Right atrium auricular region (tissue), 2 donors: ENCODE results near the gene XPO4. TPM values are rescaled to one million over a fixed set of nuclear protein-coding genes. Genes with fewer than 3 reads are reported as not detected.
A peak's percentile ranks its signal among the peaks of the same experiment; 100 is the strongest.
"Not testable (repeated sequence)": the region's sequence is repeated elsewhere in the genome, so short reads cannot be mapped to it uniquely, and the experiment has no call there.

Source experiments
- DNase-seq: peaks from one replicate; pipeline ENCODE4 v3.0.0-alpha.2; 2019; ENCODE audit warnings: low spot score
- H3K27ac ChIP-seq, 2 donors: fragments of 200-600 bp; sonication (generic); 1 replicate in 1 of 2; 2 replicates in 1 of 2; pipeline ENCODE4 v1.5.1; 2016 to 2019
- H3K27me3 ChIP-seq, 2 donors: fragments of 200-600 bp; sonication (generic); one replicate each; pipeline versions ENCODE4 v1.5.1 to v1.6.0; 2017 to 2019
- H3K36me3 ChIP-seq: fragments of 200-600 bp; sonication (generic); one replicate; pipeline ENCODE4 v1.5.1; 2016
- H3K4me1 ChIP-seq, 2 donors: fragments of 200-600 bp; sonication (generic); one replicate each; pipeline versions ENCODE4 v1.5.1 to v1.6.0; 2017 to 2019
- H3K4me3 ChIP-seq, 2 donors: fragments of 200-600 bp; sonication (generic); 1 replicate in 1 of 2; 2 replicates in 1 of 2; pipeline ENCODE4 v1.5.1; 2017 to 2019; ENCODE audit warnings: mild to moderate bottlenecking in 1 of 2, moderate library complexity in 1 of 2
- H3K9me3 ChIP-seq, 2 donors: fragments of 200-600 bp; sonication (generic); one replicate each; pipeline ENCODE4 v1.5.1; 2019
- total RNA-seq, 2 donors: library from RNA; depleted of rRNA; stranded (reverse); fragments of >200 nt; gene quantifications; one replicate each; pipeline ENCODE4 v1.1.0, GENCODE V29; 2016
- TF ChIP-seq, protein P1 (sequence below), 2 donors: fragments of 200-600 bp; sonication (generic); IDR thresholded peaks; one replicate each; pipeline ENCODE4 v1.5.1; 2019; ENCODE audit warnings: antibody characterized with exemption in 2 of 2

Gene XPO4
- total RNA-seq, 2 donors from 2014 or later: 9.7 to 10.6 TPM

DNA sequence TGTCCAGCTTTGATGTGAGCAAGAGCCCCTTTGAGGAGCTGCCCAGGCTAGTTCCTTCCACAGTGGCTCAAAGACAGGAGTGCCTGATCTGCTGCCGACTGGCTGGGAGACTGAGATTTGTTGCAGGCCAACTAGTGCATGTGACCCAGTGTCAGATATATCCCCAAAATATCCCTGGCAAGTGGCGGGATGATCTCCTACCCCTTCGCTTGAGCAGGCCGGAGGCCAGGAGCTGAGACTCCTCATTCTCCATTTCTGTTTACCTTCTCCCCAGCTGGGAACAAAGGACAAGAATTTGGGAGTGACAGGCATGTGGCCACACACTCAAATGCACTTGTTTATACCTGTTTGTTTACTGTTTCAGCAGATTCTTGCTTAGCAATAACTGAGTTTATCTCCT lies 37.1 kb upstream of the XPO4 start:
- Histone ChIP-seq H3K4me3 (no peak overlapping the region), H3K27ac (peak overlapping the region; percentile 64 to 69), H3K36me3 (no peaks in the 10 kb centered on the region), H3K27me3 (no peaks in the 10 kb centered on the region), H3K4me1 (peaks cover 0 to 9% of the 10 kb centered on the region in 2 donors), H3K9me3 (no peaks in the 10 kb centered on the region)
- TF ChIP-seq, protein P1, sequence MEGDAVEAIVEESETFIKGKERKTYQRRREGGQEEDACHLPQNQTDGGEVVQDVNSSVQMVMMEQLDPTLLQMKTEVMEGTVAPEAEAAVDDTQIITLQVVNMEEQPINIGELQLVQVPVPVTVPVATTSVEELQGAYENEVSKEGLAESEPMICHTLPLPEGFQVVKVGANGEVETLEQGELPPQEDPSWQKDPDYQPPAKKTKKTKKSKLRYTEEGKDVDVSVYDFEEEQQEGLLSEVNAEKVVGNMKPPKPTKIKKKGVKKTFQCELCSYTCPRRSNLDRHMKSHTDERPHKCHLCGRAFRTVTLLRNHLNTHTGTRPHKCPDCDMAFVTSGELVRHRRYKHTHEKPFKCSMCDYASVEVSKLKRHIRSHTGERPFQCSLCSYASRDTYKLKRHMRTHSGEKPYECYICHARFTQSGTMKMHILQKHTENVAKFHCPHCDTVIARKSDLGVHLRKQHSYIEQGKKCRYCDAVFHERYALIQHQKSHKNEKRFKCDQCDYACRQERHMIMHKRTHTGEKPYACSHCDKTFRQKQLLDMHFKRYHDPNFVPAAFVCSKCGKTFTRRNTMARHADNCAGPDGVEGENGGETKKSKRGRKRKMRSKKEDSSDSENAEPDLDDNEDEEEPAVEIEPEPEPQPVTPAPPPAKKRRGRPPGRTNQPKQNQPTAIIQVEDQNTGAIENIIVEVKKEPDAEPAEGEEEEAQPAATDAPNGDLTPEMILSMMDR (IDR thresholded peaks at IDR 0.05): no peak
- no peak for DNase-seq

DNA sequence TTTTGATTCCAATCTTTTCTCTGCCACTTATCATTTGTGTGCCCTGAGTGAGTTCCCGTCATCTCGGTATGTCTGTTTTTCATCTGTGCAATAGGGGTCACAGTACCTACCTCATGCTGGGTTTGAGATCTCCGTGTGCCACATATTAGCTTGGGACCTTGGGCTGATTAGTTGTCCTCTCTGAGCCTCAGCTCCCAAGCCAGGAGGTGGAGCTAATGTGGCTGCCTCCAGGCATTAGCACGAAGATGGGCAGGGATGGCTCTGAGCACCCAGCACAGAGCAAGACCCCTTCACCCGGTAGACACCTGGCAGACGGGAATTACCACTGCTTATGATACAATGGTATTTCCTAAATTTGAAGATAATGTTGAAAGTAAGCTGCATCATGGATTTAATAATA lies 35.8 kb upstream of the XPO4 start:
- H3K27me3 ChIP-seq: no peaks in the 10 kb centered on the region
- TF ChIP-seq, protein P1 (IDR thresholded peaks at IDR 0.05): no peak
- no peaks in the 10 kb centered on the region for H3K36me3 ChIP-seq
- no peak overlapping the region for H3K4me3 ChIP-seq
- no peak for DNase-seq
- H3K9me3 ChIP-seq: no peaks in the 10 kb centered on the region
- H3K27ac ChIP-seq: no peak overlapping the region
- H3K4me1 ChIP-seq: peaks cover 0 to 9% of the 10 kb centered on the region in 2 donors

DNA sequence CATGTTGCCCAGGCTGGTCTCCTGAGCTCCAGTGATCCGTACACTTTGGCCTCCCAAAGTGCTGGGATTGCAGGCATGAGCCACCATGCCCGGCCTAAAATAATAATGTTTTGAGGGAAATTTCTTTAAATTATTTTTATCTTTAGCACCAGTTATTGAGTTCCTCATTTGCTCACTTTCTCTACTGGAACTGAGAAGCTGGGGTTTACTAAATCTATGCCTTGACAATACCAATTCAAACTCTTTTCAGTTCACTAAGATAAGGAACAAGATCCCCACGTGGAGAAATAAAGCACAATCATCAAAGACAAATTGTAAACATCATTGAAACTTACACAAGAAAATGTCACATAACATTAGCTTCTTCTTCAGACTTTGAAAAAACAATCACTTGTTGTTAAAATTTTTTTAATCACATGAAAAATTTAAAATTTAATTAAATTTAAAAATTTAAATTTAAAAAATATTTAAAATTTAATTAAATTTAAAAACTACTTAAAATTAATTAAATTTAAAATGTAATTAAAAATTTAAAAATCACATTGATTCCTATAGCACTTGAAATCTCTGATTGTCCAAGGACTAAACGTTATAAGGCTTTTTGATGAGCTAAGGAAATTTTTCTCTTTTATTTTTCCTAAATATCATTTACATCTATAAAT lies 25.2 kb upstream of the XPO4 start:
- Histone ChIP-seq H3K27ac (no peak overlapping the region), H3K9me3 (no peaks in the 10 kb centered on the region), H3K4me1 (no peaks in the 10 kb centered on the region), H3K4me3 (no peak overlapping the region), H3K27me3 (no peaks in the 10 kb centered on the region), H3K36me3 (no peaks in the 10 kb centered on the region)
- no peak for DNase-seq
- TF ChIP-seq, protein P1 (IDR thresholded peaks at IDR 0.05): no peak

DNA sequence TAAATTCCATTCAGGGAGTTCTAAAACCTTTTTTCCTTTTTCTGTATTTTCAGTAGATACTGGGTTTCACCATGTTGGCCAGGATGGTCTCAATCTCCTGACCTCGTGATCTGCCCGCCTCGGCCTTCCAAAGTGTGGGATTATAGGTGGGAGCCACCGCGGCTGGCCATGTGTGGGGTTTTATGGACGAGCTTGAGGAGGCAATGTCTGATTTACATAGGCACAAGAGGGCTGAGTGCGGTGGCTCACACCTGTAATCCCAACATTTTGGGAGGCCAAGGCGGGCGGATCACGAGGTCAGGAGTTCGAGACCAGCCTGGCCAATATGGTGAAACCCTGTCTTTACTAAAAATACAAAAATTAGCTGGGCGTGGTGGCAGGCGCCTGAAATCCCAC lies 22.8 kb upstream of the XPO4 start:
- H3K9me3 ChIP-seq, H3K4me1 ChIP-seq, DNase-seq, H3K36me3 ChIP-seq, H3K27ac ChIP-seq, H3K27me3 ChIP-seq, H3K4me3 ChIP-seq: not testable (repeated sequence)

DNA sequence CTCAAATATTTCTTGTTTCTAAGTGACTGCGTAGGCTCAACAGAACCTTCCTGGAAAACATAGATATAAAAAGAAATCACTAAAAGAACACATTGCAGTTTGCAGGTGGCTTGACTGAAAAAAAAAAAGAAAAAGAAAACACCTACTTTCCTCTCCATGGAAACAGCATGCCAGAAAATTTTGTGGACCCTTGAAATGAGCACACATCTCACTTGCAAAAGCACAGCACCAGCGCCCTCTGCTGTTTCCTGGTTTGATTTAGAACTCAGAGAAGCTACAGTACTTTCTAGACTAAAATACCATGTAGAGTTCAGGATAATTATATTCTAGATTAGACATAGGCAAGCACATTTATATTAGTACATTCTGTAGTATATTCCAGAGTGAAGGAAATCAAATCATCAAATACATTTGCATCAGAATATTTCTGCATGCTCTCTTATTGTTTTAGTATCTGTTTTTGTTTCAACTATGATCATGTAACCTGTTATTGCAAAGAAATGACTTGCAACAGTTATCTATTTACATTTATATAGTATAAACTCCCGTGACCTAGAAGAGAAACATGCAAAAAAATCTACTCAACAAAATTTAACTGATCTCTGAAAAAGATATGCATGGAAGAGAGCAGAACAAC lies 22.3 kb upstream of the XPO4 start:
- no peaks in the 10 kb centered on the region for H3K4me1 ChIP-seq
- H3K9me3 ChIP-seq: no peaks in the 10 kb centered on the region
- no peak overlapping the region for H3K27ac ChIP-seq
- H3K27me3 ChIP-seq: no peaks in the 10 kb centered on the region
- no peak overlapping the region for H3K4me3 ChIP-seq
- DNase-seq: peak; percentile 76
- TF ChIP-seq, protein P1 (IDR thresholded peaks at IDR 0.05): peak; percentile 46 to 79
- H3K36me3 ChIP-seq: no peaks in the 10 kb centered on the region

DNA sequence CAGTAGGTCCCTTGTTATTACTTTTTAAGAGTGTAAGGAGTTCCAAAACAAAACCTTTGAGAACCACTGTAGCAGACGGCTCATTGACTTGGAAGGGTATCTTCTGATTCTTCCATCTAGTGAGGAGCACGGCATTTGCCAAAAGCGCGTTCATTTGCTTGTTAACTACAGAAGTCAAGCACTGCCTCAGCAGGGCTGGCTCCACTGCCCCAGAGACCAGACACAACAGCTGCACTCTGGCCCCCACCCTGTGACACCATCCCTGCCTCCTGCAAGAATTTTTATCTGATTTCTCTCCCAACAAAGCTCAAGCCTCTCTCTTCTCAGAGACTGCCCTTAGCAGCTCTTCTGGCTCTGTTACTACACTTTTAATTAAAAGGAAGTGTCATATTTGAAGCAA lies 20.7 kb upstream of the XPO4 start:
- no peak overlapping the region for H3K4me3 ChIP-seq
- DNase-seq: peak; percentile 54

More for the DNA sequence above, 20.7 kb upstream of the XPO4 start:
- Histone ChIP-seq H3K36me3 (no peaks in the 10 kb centered on the region), H3K27ac (no peak overlapping the region), H3K27me3 (no peaks in the 10 kb centered on the region), H3K9me3 (no peaks in the 10 kb centered on the region), H3K4me1 (no peaks in the 10 kb centered on the region)
- TF ChIP-seq, protein P1 (IDR thresholded peaks at IDR 0.05): no peak
